UCSD-AML1 (cell line): ENCODE measurements around the gene CRYBA4.

Experiments used
- DNase-seq: peaks from one replicate; lab custom pipeline; 2025; ENCODE audit not compliant: unreplicated experiment; lab: John Stamatoyannopoulos, UW

Gene CRYBA4

DNA sequence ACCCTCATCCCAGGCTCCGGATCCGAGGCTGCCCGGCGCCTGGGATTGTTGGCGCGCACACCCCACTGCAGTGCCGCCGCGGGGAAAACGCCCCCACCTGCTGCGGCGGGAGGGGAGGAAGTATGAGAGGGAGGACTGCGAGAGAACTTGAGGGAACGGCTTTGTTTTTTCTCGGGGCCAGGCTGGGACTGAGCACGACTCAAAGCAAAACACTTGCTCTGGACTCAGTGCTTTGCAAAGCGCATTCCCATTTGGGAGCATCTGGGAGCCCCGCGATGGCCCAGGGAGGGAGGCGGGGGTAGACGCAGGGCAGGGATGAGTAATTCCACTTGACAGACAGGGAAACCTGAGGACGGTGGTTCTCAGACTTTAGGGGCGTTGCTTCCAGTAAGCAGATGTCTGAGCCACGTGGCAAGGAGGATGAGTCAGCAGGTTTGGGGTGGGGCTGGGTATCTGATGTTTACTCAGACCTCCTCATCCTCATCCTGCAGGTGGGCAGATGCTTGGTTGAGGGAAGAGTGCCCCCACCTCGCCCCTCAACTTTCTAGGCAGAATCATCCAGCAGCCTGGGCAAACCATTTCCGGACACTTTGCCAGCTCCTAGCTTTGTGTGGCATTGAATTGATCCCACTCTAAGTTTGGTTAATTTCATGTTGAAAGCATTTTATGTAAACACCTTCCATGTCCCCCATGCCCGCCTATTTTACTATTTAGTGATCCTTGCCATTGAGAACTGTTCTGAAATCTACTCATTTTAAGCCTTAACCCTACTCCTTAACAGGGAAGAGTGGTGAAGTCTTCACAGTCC is 37.1 kb downstream of the CRYBA4 start:
- peak; percentile 51 for DNase-seq

DNA sequence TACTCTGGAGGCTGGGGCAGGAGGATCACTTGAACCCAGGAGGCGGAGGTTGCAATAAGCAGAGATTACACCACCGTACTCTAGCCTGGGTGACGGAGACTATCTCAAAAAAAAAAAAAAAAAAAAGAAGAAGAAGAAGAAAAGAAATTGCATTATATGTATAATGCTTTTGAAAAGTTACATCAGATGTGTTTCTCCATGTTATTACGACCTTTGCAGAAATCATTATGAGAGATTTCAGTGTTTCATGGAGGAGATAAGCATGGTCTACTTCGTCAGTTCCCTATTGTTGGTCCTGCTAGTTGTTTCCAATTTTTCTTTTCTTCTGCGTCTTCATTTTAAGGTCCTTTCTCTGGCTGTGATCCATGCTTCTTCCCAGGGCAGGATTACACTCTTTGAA is 38.6 kb downstream of the CRYBA4 start:
- DNase-seq = no peak

DNA sequence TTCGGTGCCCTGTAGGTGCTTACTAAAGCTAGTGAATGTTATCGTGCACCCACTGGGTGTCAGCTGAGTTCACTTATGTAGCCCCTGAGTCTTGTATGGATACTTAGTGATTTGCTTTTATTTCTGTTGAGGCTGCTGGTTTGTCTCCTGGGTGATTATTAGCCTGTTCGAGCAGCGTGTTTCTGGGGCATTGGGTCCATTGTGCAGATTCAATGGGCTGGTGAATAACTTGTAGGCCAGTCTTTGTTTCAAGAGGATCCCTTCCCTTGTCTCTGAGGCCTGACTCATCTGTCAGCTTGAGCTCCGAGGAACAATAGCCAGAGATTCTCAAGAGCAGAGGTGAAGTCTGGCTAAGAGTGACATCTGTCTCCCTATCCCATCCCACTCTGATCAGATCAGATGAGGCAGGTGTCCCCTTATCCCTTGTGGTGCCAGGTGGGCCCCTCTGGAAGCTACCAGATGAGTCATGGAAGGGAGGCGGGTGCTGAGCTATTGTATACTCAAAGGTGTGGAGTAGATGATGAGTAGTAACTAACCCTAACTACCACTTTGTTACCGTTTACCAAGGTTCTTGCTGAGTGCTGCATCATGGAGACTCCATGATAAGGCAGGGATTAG is 39.3 kb downstream of the CRYBA4 start:
- no peak for DNase-seq

DNA sequence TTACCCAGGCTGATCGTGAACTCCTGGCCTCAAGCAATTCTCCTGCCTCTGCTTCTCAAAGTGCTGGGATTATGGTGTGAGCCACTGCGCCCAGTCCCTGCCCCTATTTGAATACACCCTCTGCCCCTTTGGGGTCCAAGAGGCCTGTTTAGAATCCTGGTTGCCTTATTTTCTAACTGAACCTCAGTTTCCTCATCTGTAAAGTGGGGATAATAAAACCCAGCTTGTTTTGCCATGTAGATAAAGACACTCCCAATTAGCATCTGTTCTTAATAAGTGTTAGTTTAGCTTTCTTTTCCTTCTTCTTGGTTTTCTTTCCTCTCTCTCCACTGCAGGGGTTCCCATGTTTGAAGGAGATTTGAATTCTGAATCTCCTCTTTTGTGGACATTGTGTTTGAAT is 40.4 kb downstream of the CRYBA4 start:
- no peak for DNase-seq

DNA sequence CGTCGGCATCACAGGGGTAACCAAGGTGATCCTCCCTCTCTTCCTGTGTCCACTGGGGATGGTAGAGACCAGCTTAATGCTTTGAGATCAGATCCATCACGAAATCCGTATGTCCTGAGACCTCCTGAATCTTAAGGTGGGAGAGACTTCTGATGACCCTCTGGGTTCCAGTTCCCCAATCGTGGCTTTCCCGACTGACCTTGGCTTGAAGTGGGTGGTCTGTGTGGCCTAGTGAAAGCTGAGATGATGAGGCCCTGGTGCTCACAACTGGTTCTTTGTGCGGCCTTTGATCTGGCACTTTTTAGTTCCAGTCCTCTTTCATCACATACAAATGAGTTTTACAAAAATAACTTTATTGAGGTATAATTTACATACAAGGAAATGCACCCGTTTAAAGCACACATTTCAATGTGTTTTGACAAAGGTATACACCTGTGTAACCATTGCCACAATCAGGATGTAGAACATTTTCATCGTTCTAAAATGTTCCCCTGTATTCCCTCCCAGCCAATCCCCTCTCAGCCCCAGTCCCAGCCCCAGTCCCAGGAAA is 41.7 kb downstream of the CRYBA4 start:
- no peak for DNase-seq

- no peak for DNase-seq
Measured at GRCh38 chr22:26665813-26666231, 44.1 kb downstream of the CRYBA4 start.

- no peak for DNase-seq
Measured at GRCh38 chr22:26667140-26667539, 45.4 kb downstream of the CRYBA4 start.

DNA sequence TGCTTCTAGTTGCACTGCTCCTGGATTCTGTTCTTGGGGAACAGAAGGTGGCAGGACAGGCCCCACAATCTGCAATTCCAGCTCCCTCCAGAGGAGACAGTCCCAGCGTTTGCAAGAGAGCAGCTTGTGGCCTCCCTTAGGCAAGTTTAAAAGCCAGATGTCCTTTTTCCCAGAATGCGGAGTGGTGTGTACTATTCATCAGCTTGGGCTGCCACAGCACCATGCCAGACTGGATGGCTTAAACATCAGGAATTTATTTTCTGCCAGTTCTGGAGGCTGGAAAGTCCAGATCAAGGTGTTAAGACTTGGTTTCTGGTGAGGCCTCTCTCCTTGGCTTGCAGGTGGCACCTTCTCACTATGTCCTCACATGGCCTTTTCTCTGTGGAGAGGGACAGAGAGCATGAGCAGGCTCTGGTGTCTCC is 47.3 kb downstream of the CRYBA4 start:
- peak; percentile 46 for DNase-seq

- no peak for DNase-seq
Measured at GRCh38 chr22:26670459-26670858, 48.7 kb downstream of the CRYBA4 start.

GRCh38 chr22:26671317-26672059 is 49.7 kb downstream of the CRYBA4 start:
- DNase-seq = peak; percentile 33

DNA sequence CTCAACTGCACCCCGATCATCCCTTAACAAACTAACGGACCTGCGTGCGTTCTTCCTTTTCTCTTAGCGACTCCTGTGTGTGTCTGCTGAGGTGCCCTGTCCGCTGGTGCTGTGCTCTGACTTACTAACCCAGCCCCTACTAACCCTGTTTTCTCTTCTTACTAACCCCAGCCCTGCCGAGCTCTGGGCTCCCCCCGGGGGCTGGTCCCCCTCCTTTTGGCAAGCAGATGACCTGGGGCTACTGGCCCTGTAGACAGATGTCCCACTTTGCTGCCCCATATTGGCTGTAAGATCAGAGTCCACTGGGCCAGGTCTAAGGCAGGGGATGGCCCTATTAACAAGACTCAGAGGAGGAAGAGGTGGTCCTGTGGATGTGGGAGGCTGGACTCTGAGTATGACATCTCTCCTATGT is 50.3 kb downstream of the CRYBA4 start:
- no peak for DNase-seq

DNA sequence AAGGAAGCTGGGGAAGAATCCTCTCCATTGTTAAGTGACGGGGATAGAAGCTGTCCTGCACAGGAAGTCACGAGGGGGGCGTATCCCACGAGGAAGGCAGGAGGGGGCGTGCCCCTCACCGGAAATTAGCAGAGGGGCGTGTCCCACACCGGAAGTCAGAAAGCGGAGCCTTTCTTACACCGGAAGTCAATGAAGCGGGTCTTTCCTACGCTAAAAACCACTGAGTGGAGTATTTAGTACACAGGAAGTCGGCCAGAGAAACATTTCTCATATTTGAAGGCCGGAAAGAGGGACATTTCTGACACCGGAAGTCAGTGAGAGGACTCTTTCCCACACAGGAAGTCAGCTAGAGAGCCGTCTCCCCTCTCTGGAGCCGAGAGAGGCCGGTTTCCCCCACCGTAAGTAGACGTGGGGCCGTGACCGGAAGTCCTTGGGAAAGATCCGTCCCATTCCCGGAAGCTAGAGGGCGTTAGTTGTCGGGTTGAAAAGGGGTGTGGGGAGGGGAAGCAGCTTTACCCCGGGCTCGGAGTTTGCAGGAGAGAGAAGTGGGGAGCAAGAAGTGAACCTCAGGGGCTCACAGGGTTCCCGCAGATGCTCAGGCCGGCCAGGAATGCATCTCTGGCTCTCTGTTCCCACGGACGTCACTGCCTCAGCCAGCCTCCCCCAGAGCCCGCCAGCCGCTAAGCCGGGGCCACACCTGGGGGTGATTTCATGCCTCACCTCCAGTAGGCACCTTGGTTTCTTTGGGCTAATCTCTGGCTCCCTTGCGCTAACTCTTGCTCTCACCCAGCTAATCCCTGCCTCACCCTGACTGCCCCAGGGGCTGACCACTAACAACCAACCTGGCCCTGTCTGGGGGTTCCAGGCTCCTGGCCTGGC is 51.1 kb downstream of the CRYBA4 start:
- peak; percentile 97 for DNase-seq

- no peak for DNase-seq
Measured at GRCh38 chr22:26673486-26673885, 51.7 kb downstream of the CRYBA4 start.

DNA sequence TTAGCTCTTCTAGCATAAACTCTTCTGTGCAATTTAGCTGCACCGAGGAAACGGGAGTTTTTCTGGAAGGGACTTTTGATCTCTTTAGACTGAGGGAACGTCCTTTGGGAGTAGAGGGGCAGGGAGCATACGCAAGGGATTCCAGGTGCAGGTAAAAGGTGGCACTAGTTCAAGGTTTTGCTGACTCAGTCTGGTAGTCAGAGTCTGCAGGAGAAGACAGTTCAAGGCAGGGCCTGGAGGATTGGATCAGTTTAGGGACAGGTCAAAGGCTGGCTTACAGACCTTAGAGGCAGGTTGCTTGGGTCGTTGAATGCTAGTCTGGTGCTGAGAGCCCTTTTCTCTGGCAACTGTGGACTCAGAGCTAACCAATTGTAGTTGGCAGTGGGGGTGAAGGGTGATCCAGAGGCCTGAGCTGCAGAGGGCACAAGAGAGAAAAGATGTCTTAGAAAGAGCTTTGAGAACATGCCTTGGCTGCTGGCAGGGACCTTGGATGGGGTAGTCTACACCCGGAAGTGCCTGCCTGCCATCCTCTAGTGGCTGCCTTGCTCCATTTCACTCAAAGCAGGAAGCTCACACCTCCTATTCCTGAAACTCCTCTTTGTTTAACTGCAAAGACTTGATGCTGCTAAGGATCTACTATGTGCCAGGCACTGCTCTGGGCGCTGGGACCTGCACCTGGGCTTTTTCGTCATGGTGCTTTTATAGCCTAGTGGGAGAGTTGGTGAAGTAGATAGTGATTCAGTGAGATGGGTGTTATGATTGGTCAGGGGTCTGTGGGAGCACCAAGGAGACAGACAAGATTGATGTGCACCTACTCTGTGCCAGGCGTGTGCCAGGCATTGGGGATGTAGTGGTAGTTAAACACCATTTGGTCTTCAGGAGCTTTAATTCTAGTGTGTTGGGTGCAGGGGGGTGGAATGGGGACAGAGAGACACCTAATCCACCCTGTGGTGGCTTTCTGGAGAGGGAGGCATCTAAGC is 52.7 kb downstream of the CRYBA4 start:
- DNase-seq = peak; percentile 51

DNA sequence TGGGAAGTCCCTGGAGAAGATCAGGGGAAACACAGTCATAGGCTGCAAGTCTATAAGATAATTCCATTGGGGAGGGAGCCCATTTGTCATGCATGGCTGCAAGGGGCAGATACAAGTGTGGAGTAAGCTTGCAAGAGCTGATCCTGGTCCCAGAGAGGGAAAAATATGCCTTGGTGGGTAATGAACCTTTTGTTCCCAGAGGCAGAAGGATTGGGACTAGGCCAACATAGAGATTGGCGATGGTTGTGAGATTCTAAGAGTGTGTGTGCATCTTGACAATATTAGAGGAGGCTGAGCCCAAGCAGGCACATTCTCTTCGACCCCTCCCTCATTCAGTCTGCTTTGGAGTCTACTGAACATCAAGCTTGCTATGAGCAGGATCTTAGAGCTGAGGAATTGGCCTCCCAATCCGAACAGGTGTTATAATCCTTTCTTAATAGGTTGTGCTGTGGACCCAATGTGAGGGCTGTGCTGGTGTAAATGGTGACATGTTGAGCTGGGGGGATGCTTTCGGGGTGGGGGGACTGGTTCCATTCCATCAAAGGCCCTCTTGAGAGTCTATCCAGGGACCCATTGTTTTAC is 54.0 kb downstream of the CRYBA4 start:
- no peak for DNase-seq

- no peak for DNase-seq
Measured at GRCh38 chr22:26677217-26677616, 55.5 kb downstream of the CRYBA4 start.

DNA sequence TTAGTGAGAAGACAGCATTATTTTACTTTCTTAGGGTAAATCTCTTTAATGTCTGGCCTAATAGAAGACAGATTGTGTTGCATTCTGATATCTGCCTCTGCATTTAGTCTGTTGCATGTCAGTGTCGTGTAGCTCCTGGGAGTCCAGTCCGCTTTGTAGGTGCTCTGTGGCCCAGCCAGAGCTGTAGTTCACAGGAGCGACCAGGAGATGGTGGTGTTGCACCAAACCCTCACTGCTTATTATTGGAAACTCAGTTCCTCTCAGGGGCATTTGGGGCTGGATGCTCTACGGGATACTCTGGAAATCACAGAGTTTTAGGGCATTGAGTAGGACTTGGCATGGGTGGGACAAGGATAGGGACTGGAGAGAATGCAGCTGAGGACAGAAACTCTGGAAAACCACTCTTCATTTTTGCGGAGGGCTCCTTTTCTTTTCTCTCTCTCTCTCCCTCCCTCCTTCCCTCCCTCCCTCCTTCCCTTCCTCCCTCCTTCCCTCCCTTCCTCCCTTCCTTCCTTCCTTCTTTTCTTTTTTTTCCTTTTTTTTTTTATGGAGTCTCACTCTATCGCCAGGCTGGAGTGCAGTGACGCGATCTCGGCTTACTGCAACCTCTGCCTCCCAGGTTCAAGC is 57.4 kb downstream of the CRYBA4 start:
- peak; percentile 77 for DNase-seq
